HL-60/S4 treated with retinoic acid at 250 ng/mL for 4 days and 3 days (cell line): Measurements from ENCODE around the gene TPCN2.

Experiments used
- in situ Hi-C: fragments of 300-500 bp; cut with MboI; formaldehyde crosslinking; loops from 2 replicates; pipeline ENCODE4 v1.7.0; 2022; ENCODE audit warnings: low sequenced_read_pairs

Gene TPCN2

GRCh38 chr11:69106031-69106811, 57.5 kb downstream of the TPCN2 start:
- in situ Hi-C loops, result loop anchor here (5.0 to 25.0 kb wide), 2 partner anchors 561 to 781 kb away; no protein-coding TSS in a partner anchor

GRCh38 chr11:69107413-69107812, 58.7 kb downstream of the TPCN2 start:
- in situ Hi-C loops, result loop anchor here (5.0 to 25.0 kb wide), 2 partner anchors 560 to 780 kb away; no protein-coding TSS in a partner anchor

GRCh38 chr11:69108030-69108429, 59.3 kb downstream of the TPCN2 start:
- in situ Hi-C loops, result loop anchor here (5.0 to 25.0 kb wide), 2 partner anchors 559 to 779 kb away; no protein-coding TSS in a partner anchor

- in situ Hi-C loops, result loop anchor here (5.0 to 25.0 kb wide), 2 partner anchors 559 to 779 kb away; no protein-coding TSS in a partner anchor
Observed at GRCh38 chr11:69108559-69108958, 59.8 kb downstream of the TPCN2 start.

- in situ Hi-C loops, result loop anchor here (5.0 to 25.0 kb wide), 2 partner anchors 558 to 778 kb away; no protein-coding TSS in a partner anchor
Observed at GRCh38 chr11:69109101-69109500, 60.4 kb downstream of the TPCN2 start.

- in situ Hi-C loops, result loop anchor here (25.0 kb wide), 1 partner anchor 777 kb away; no protein-coding TSS in a partner anchor
Observed at GRCh38 chr11:69110451-69110850, 61.7 kb downstream of the TPCN2 start.

- in situ Hi-C loops, result loop anchor here (25.0 kb wide), 1 partner anchor 775 kb away; no protein-coding TSS in a partner anchor
Observed at GRCh38 chr11:69111624-69112542, 63.2 kb downstream of the TPCN2 start.

- in situ Hi-C loops, result loop anchor here (25.0 kb wide), 1 partner anchor 774 kb away; no protein-coding TSS in a partner anchor
Observed at GRCh38 chr11:69113226-69113625, 64.5 kb downstream of the TPCN2 start.

- in situ Hi-C loops, result loop anchor here (25.0 kb wide), 1 partner anchor 774 kb away; no protein-coding TSS in a partner anchor
Observed at GRCh38 chr11:69113646-69114340, 65.1 kb downstream of the TPCN2 start.

- in situ Hi-C loops, result loop anchor here (25.0 kb wide), 1 partner anchor 773 kb away; no protein-coding TSS in a partner anchor
Observed at GRCh38 chr11:69114362-69114761, 65.6 kb downstream of the TPCN2 start.

- in situ Hi-C loops, result loop anchor here (25.0 kb wide), 1 partner anchor 772 kb away; no protein-coding TSS in a partner anchor
Observed at GRCh38 chr11:69114811-69115523, 66.2 kb downstream of the TPCN2 start.

- in situ Hi-C loops, result loop anchor here (25.0 kb wide), 1 partner anchor 771 kb away; no protein-coding TSS in a partner anchor
Observed at GRCh38 chr11:69115586-69116560, 67.1 kb downstream of the TPCN2 start.

- in situ Hi-C loops, result loop anchor here (25.0 kb wide), 1 partner anchor 771 kb away; no protein-coding TSS in a partner anchor
Observed at GRCh38 chr11:69116671-69117070, 67.9 kb downstream of the TPCN2 start.

GRCh38 chr11:69119190-69119589, 70.5 kb downstream of the TPCN2 start:
- in situ Hi-C loops, result loop anchor here (25.0 kb wide), 1 partner anchor 768 kb away; no protein-coding TSS in a partner anchor

- in situ Hi-C loops, result loop anchor here (25.0 kb wide), 1 partner anchor 767 kb away; no protein-coding TSS in a partner anchor
Observed at GRCh38 chr11:69120096-69120875, 71.6 kb downstream of the TPCN2 start.

GRCh38 chr11:69121021-69121420, 72.3 kb downstream of the TPCN2 start:
- in situ Hi-C loops, result loop anchor here (25.0 kb wide), 1 partner anchor 766 kb away; no protein-coding TSS in a partner anchor
